Subcutaneous abdominal adipose tissue (tissue), 5 donors: ENCODE results near the gene RTL9.

Experiments used
- H3K27ac ChIP-seq: one replicate; pipeline ENCODE4 v1.7.0; 2013; ENCODE audit warnings: low read depth, mild to moderate bottlenecking, inconsistent platforms, low read length, moderate library complexity
- H3K27me3 ChIP-seq, 5 donors: one replicate each; pipeline ENCODE4 v1.7.0; 2013; ENCODE audit warnings: low read length in 5 of 5, inconsistent platforms in 1 of 5; ENCODE audit not compliant: control insufficient read depth in 5 of 5, insufficient read depth in 4 of 5
- H3K36me3 ChIP-seq, 5 donors: one replicate each; pipeline ENCODE4 v1.7.0; 2013; ENCODE audit warnings: low read length in 5 of 5; ENCODE audit not compliant: control insufficient read depth in 5 of 5, insufficient read depth in 5 of 5
- H3K4me1 ChIP-seq, 5 donors: one replicate each; pipeline ENCODE4 v1.7.0; 2013; ENCODE audit warnings: low read length in 5 of 5, mild to moderate bottlenecking in 3 of 5, moderate library complexity in 1 of 5; ENCODE audit not compliant: control insufficient read depth in 5 of 5, insufficient read depth in 5 of 5
- H3K4me3 ChIP-seq, 5 donors: one replicate each; pipeline ENCODE4 v1.7.0; 2013; ENCODE audit warnings: low read length in 5 of 5, low read depth in 1 of 5
- H3K9ac ChIP-seq, 5 donors: one replicate each; pipeline ENCODE4 v1.7.0; 2013; ENCODE audit warnings: low read length in 5 of 5, mild to moderate bottlenecking in 4 of 5, moderate library complexity in 3 of 5
- H3K9me3 ChIP-seq, 5 donors: one replicate each; pipeline ENCODE4 v1.7.0; 2013; ENCODE audit warnings: low read length in 5 of 5; ENCODE audit not compliant: control insufficient read depth in 5 of 5
- donor health status: healthy.
- donor health status: healthy.
- donor health status: healthy.
- donor health status: healthy.
- donor health status: healthy.

Gene RTL9

GRCh38 chrX:110389570-110389969 is 30.9 kb downstream of the RTL9 start:
- H3K36me3 ChIP-seq = no peaks in the 10 kb centered on the region
- no peak overlapping the region for H3K4me3 ChIP-seq

GRCh38 chrX:110391086-110391485 is 32.4 kb downstream of the RTL9 start:
- Histone ChIP-seq H3K9ac (no peak overlapping the region), H3K27me3 (peaks cover 2 to 17% (median 13%) of the 10 kb centered on the region in 5 donors)

More at GRCh38 chrX:110389570-110389969, 30.9 kb downstream of the RTL9 start:
- H3K4me1 ChIP-seq = no peaks in the 10 kb centered on the region
- H3K27ac ChIP-seq = no peak overlapping the region
- no peak overlapping the region for H3K9ac ChIP-seq
- H3K9me3 ChIP-seq = no peaks in the 10 kb centered on the region
- peaks cover 4 to 18% (median 6%) of the 10 kb centered on the region in 5 donors for H3K27me3 ChIP-seq

GRCh38 chrX:110394651-110395050 is 36.0 kb downstream of the RTL9 start:
- Histone ChIP-seq H3K9me3 (no peaks in the 10 kb centered on the region), H3K27me3 (peaks cover 10 to 16% (median 13%) of the 10 kb centered on the region in 5 donors), H3K9ac (no peak overlapping the region), H3K36me3 (no peaks in the 10 kb centered on the region), H3K4me3 (no peak overlapping the region), H3K4me1 (no peaks in the 10 kb centered on the region), H3K27ac (no peak overlapping the region)

More at GRCh38 chrX:110391086-110391485, 32.4 kb downstream of the RTL9 start:
- no peaks in the 10 kb centered on the region for H3K4me1 ChIP-seq
- no peaks in the 10 kb centered on the region for H3K36me3 ChIP-seq
- H3K27ac ChIP-seq = no peak overlapping the region
- H3K4me3 ChIP-seq = no peak overlapping the region
- H3K9me3 ChIP-seq = no peaks in the 10 kb centered on the region

- peaks cover 10 to 16% (median 13%) of the 10 kb centered on the region in 5 donors for H3K27me3 ChIP-seq
Observed at GRCh38 chrX:110395877-110396276, 37.2 kb downstream of the RTL9 start.

GRCh38 chrX:110396735-110397134 is 38.1 kb downstream of the RTL9 start:
- Histone ChIP-seq H3K27me3 (peaks cover 10 to 20% (median 18%) of the 10 kb centered on the region in 5 donors), H3K36me3 (no peaks in the 10 kb centered on the region), H3K9me3 (no peaks in the 10 kb centered on the region), H3K9ac (no peak overlapping the region), H3K27ac (no peak overlapping the region), H3K4me3 (no peak overlapping the region), H3K4me1 (no peaks in the 10 kb centered on the region)

More at GRCh38 chrX:110395877-110396276, 37.2 kb downstream of the RTL9 start:
- Histone ChIP-seq H3K4me3 (no peak overlapping the region), H3K9ac (no peak overlapping the region), H3K4me1 (no peaks in the 10 kb centered on the region), H3K9me3 (no peaks in the 10 kb centered on the region), H3K27ac (no peak overlapping the region), H3K36me3 (no peaks in the 10 kb centered on the region)

GRCh38 chrX:110397339-110397738 is 38.7 kb downstream of the RTL9 start:
- H3K4me1 ChIP-seq = no peaks in the 10 kb centered on the region
- H3K27me3 ChIP-seq = peaks cover 10 to 20% (median 19%) of the 10 kb centered on the region in 5 donors
- no peak overlapping the region for H3K4me3 ChIP-seq
- no peaks in the 10 kb centered on the region for H3K9me3 ChIP-seq
- H3K36me3 ChIP-seq = no peaks in the 10 kb centered on the region
- no peak overlapping the region for H3K9ac ChIP-seq
- no peak overlapping the region for H3K27ac ChIP-seq

GRCh38 chrX:110397904-110398303 is 39.3 kb downstream of the RTL9 start:
- H3K4me3 ChIP-seq = no peak overlapping the region
- no peaks in the 10 kb centered on the region for H3K4me1 ChIP-seq
- no peak overlapping the region for H3K27ac ChIP-seq
- H3K27me3 ChIP-seq = peaks cover 10 to 24% (median 16%) of the 10 kb centered on the region in 5 donors
- no peaks in the 10 kb centered on the region for H3K36me3 ChIP-seq
- no peaks in the 10 kb centered on the region for H3K9me3 ChIP-seq
- no peak overlapping the region for H3K9ac ChIP-seq

GRCh38 chrX:110399497-110399896 is 40.8 kb downstream of the RTL9 start:
- Histone ChIP-seq H3K4me3 (no peak overlapping the region), H3K4me1 (no peaks in the 10 kb centered on the region), H3K27ac (no peak overlapping the region), H3K36me3 (no peaks in the 10 kb centered on the region), H3K9ac (no peak overlapping the region), H3K27me3 (peaks cover 9 to 25% (median 15%) of the 10 kb centered on the region in 5 donors), H3K9me3 (no peaks in the 10 kb centered on the region)

- H3K4me3 ChIP-seq = no peak overlapping the region
- no peak overlapping the region for H3K27ac ChIP-seq
- no peaks in the 10 kb centered on the region for H3K4me1 ChIP-seq
- H3K27me3 ChIP-seq = peaks cover 5 to 20% (median 12%) of the 10 kb centered on the region in 5 donors
- H3K9me3 ChIP-seq = no peaks in the 10 kb centered on the region
- H3K9ac ChIP-seq = no peak overlapping the region
- no peaks in the 10 kb centered on the region for H3K36me3 ChIP-seq
Observed at GRCh38 chrX:110399966-110400365, 41.3 kb downstream of the RTL9 start.

GRCh38 chrX:110401135-110401534 is 42.5 kb downstream of the RTL9 start:
- Histone ChIP-seq H3K4me3 (no peak overlapping the region), H3K36me3 (no peaks in the 10 kb centered on the region), H3K9me3 (no peaks in the 10 kb centered on the region), H3K4me1 (no peaks in the 10 kb centered on the region), H3K9ac (no peak overlapping the region), H3K27me3 (peaks cover 5 to 17% (median 9%) of the 10 kb centered on the region in 5 donors), H3K27ac (no peak overlapping the region)
